WTC11 (cell line): ENCODE results near the gene ZNF592. TPM values are rescaled to one million over a fixed set of nuclear protein-coding genes. Genes with fewer than 3 reads are reported as not detected.

Experiments used
- ATAC-seq: fragments of 200-7000 bp; cut with Tn5 transposase; 2 replicates; pipeline ENCODE4 v1.10.0; 2021; ENCODE audit warnings: mild to moderate bottlenecking, moderate library complexity
- CTCF ChIA-PET: fragments of 300-600 bp; sonication (Branson Sonifier 250); formaldehyde crosslinking; loops from one replicate; lab custom pipeline; 2021; ENCODE audit warnings: antibody characterized with exemption; lab: Charles Lee
- POLR2A ChIA-PET: fragments of 350-600 bp; sonication (Branson Sonifier 250); formaldehyde crosslinking; loops from one replicate; lab custom pipeline; 2021; ENCODE audit warnings: antibody characterized with exemption; lab: Charles Lee
- DNase-seq: peaks from one replicate; pipeline ENCODE4 v3.0.0; 2021; ENCODE audit warnings: low spot score
- H3K27ac Mint-ChIP-seq: 2 replicates; pipeline ENCODE4 v1.8.0; 2021; ENCODE audit warnings: mixed read lengths
- H3K27me3 Mint-ChIP-seq: 2 replicates; pipeline ENCODE4 v1.8.0; 2021; ENCODE audit warnings: low read depth, mild to moderate bottlenecking, moderate library complexity, mixed read lengths
- H3K36me3 Mint-ChIP-seq: 2 replicates; pipeline ENCODE4 v1.8.0; 2021; ENCODE audit warnings: mixed read lengths
- H3K4me1 Mint-ChIP-seq: 2 replicates; pipeline ENCODE4 v1.8.0; 2022; ENCODE audit warnings: mixed read lengths
- H3K4me3 Mint-ChIP-seq: 2 replicates; pipeline ENCODE4 v1.8.0; 2021; ENCODE audit warnings: mild to moderate bottlenecking, moderate library complexity, mixed read lengths
- H3K9me3 Mint-ChIP-seq: 2 replicates; pipeline ENCODE4 v1.8.0; 2021; ENCODE audit warnings: mixed read lengths
- CBFB ChIP-seq: sonication (generic); formaldehyde crosslinking; IDR thresholded peaks from 2 replicates; pipeline ENCODE4 v1.8.1; 2022; ENCODE audit warnings: mild to moderate bottlenecking, low read depth, missing genetic modification reagents
- CREM ChIP-seq: sonication (generic); formaldehyde crosslinking; IDR thresholded peaks from 2 replicates; pipeline ENCODE4 v1.8.1; 2022; ENCODE audit warnings: mild to moderate bottlenecking, missing genetic modification reagents, moderate library complexity
- ETV6 ChIP-seq: sonication (generic); formaldehyde crosslinking; IDR thresholded peaks from 2 replicates; pipeline ENCODE4 v1.8.1; 2022; ENCODE audit warnings: mild to moderate bottlenecking, missing genetic modification reagents
- FOXK1 ChIP-seq: sonication (generic); formaldehyde crosslinking; IDR thresholded peaks from 2 replicates; pipeline ENCODE4 v1.8.0; 2022; ENCODE audit warnings: mild to moderate bottlenecking, moderate library complexity, missing genetic modification reagents
- FOXP1 ChIP-seq: sonication (generic); formaldehyde crosslinking; IDR thresholded peaks from 2 replicates; pipeline ENCODE4 v1.8.0; 2022; ENCODE audit warnings: missing genetic modification reagents, mild to moderate bottlenecking, moderate library complexity, borderline replicate concordance
- MYBL2 ChIP-seq: sonication (generic); formaldehyde crosslinking; IDR thresholded peaks from 2 replicates; pipeline ENCODE4 v1.8.1; 2023; ENCODE audit warnings: mild to moderate bottlenecking, moderate library complexity, missing genetic modification reagents
- NFYB ChIP-seq: sonication (generic); formaldehyde crosslinking; conservative IDR thresholded peaks from 2 replicates; pipeline ENCODE4 v1.8.0; 2022; ENCODE audit warnings: low read depth, missing genetic modification reagents
- OVOL2 ChIP-seq: fragments of 250-450 bp; sonication (Bioruptor Pico); IDR thresholded peaks from 2 replicates; pipeline ENCODE4 v1.9.0; 2021; ENCODE audit warnings: mild to moderate bottlenecking, borderline replicate concordance
- USF2 ChIP-seq: sonication (generic); formaldehyde crosslinking; IDR thresholded peaks from 2 replicates; pipeline ENCODE4 v1.8.1; 2023; ENCODE audit warnings: mild to moderate bottlenecking, missing genetic modification reagents, moderate library complexity
- ZMAT4 ChIP-seq: fragments of 250-450 bp; sonication (Bioruptor Pico); IDR thresholded peaks from 2 replicates; pipeline ENCODE4 v1.9.0; 2021; ENCODE audit warnings: mild to moderate bottlenecking
- ZNF317 ChIP-seq: sonication (generic); formaldehyde crosslinking; IDR thresholded peaks from 2 replicates; pipeline ENCODE4 v1.8.1; 2023; ENCODE audit warnings: low read depth, mild to moderate bottlenecking, moderate library complexity, missing genetic modification reagents, borderline replicate concordance
- ZNF396 ChIP-seq: fragments of 250-450 bp; sonication (Bioruptor Pico); IDR thresholded peaks from 2 replicates; pipeline ENCODE4 v1.8.0; 2021; ENCODE audit warnings: mild to moderate bottlenecking, moderate library complexity, borderline replicate concordance
- total RNA-seq: library from RNA; stranded (reverse); gene quantifications from 3 replicates; pipeline ENCODE4 v1.2.3, GENCODE V29; 2021
- TF ChIP-seq, protein P1 (sequence below): sonication (generic); formaldehyde crosslinking; IDR thresholded peaks from 2 replicates; pipeline ENCODE4 v1.8.0; 2023; ENCODE audit warnings: mild to moderate bottlenecking, missing genetic modification reagents
- TF ChIP-seq, protein P2 (sequence below): fragments of 250-450 bp; sonication (Bioruptor Pico); IDR thresholded peaks from 2 replicates; pipeline ENCODE4 v1.9.0; 2021; ENCODE audit warnings: moderate library complexity, mild to moderate bottlenecking, inconsistent platforms, borderline replicate concordance
- TF ChIP-seq, protein P3 (sequence below): sonication (generic); formaldehyde crosslinking; IDR thresholded peaks from 2 replicates; pipeline ENCODE4 v1.8.1; 2022; ENCODE audit warnings: mild to moderate bottlenecking, missing genetic modification reagents, moderate library complexity, borderline replicate concordance
- TF ChIP-seq, protein P4 (sequence below): sonication (generic); formaldehyde crosslinking; IDR thresholded peaks from 2 replicates; pipeline ENCODE4 v1.8.1; 2022; ENCODE audit warnings: missing genetic modification reagents, borderline replicate concordance

Gene ZNF592
- total RNA-seq, 1 experiment from 2014 or later: 28.0 TPM

DNA sequence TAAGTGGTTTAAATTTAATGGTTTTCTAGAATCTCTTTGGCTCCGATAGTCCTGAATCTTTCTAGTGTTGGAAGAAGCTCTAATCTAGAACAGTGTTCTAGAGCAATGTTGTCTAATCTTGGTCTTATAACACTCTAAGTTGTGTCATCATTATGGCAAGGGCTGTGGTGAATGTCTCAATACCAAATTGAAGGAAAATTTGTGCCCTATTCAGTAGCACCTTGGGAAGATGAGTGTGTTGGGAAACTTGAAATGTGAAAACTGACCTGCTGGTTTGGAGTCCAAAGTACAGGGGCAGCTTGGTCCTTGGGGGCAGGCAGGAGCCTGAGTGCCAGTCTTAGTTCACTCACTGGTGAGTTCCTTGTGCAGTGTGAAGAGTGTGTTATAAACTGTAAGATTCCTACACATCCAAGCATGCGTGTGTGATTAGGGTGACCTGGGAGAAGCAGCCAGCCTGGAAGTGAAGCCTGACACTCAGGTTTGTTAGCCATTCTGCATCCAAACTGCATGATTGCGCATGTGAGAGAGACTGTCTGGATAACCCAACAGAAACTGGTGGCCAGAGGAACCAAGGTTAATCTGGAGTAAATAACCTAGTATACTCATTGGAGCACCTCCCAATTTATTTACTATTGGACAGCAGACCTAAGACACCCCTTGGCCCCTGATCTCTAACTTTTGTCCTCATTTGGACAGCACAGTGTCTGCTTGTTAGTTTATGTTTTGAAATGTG is 14.6 kb downstream of the ZNF592 start (continued):
- TF ChIP-seq, protein P1, sequence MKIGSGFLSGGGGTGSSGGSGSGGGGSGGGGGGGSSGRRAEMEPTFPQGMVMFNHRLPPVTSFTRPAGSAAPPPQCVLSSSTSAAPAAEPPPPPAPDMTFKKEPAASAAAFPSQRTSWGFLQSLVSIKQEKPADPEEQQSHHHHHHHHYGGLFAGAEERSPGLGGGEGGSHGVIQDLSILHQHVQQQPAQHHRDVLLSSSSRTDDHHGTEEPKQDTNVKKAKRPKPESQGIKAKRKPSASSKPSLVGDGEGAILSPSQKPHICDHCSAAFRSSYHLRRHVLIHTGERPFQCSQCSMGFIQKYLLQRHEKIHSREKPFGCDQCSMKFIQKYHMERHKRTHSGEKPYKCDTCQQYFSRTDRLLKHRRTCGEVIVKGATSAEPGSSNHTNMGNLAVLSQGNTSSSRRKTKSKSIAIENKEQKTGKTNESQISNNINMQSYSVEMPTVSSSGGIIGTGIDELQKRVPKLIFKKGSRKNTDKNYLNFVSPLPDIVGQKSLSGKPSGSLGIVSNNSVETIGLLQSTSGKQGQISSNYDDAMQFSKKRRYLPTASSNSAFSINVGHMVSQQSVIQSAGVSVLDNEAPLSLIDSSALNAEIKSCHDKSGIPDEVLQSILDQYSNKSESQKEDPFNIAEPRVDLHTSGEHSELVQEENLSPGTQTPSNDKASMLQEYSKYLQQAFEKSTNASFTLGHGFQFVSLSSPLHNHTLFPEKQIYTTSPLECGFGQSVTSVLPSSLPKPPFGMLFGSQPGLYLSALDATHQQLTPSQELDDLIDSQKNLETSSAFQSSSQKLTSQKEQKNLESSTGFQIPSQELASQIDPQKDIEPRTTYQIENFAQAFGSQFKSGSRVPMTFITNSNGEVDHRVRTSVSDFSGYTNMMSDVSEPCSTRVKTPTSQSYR (CRISPR knock-in tag): no peak
- no peak for TF ChIP-seq MYBL2 (CRISPR knock-in tag)

DNA sequence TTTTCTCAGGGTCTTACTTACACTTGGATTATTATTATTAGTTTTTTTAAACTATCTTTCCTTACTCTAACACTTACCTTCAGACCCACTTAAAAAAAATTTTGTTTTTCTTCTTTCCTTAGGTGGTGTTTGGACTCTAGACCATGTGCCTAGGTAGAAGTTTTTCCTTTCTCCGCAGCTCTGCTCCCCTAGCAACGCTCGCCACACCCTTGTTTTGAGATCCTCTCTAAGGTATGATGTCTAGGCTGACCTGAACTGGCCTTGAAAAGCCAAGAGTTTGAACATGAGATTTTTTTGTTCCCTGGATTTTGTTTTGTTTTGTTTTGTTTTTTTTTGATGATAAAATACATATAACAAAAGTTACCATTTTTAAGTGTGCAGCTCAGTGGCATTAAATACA is 16.2 kb downstream of the ZNF592 start:
- H3K36me3 Mint-ChIP-seq: peaks cover 16% of the 10 kb centered on the region
- no peak overlapping the region for H3K27ac Mint-ChIP-seq
- no peaks in the 10 kb centered on the region for H3K27me3 Mint-ChIP-seq
- ATAC-seq (no peak), DNase-seq (no peak)
- ChIA-PET CTCF (interaction anchor here (0.6 to 0.9 kb wide), 2 partner anchors 8 to 177 kb away, joined by 3 read pairs; no protein-coding TSS in a partner anchor), POLR2A (interaction anchor here (1.6 kb wide), 1 partner anchor 48 kb away, joined by 4 read pairs; the partner anchor contains the start of gene SEC11A)
- no peak for TF ChIP-seq NFYB (CRISPR knock-in tag)
- TF ChIP-seq USF2 (CRISPR knock-in tag): no peak
- no peak for TF ChIP-seq CBFB (CRISPR knock-in tag)
- TF ChIP-seq FOXK1 (CRISPR knock-in tag): no peak
- no peaks in the 10 kb centered on the region for H3K9me3 Mint-ChIP-seq
- no peaks in the 10 kb centered on the region for H3K4me1 Mint-ChIP-seq
- no peak overlapping the region for H3K4me3 Mint-ChIP-seq

- ChIA-PET CTCF (interaction anchor here (0.6 kb wide), 1 partner anchor 177 kb away, joined by 3 read pairs; no protein-coding TSS in a partner anchor), POLR2A (interaction anchor here (1.6 kb wide), 1 partner anchor 49 kb away, joined by 4 read pairs; the partner anchor contains the start of gene SEC11A)
- Mint-ChIP-seq H3K9me3 (no peaks in the 10 kb centered on the region), H3K27ac (no peak overlapping the region), H3K27me3 (no peaks in the 10 kb centered on the region), H3K4me3 (no peak overlapping the region), H3K4me1 (peaks cover 2% of the 10 kb centered on the region; the same call in 1 of the 2 replicates), H3K36me3 (peaks cover 16% of the 10 kb centered on the region)
- no peak for TF ChIP-seq ZNF396 (CRISPR knock-in tag)
- TF ChIP-seq, protein P2, sequence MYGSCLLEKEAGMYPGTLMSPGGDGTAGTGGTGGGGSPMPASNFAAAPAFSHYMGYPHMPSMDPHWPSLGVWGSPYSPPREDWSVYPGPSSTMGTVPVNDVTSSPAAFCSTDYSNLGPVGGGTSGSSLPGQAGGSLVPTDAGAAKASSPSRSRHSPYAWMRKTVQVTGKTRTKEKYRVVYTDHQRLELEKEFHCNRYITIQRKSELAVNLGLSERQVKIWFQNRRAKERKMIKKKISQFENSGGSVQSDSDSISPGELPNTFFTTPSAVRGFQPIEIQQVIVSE: no peak
- TF ChIP-seq ETV6 (CRISPR knock-in tag): no peak
- TF ChIP-seq, protein P3, sequence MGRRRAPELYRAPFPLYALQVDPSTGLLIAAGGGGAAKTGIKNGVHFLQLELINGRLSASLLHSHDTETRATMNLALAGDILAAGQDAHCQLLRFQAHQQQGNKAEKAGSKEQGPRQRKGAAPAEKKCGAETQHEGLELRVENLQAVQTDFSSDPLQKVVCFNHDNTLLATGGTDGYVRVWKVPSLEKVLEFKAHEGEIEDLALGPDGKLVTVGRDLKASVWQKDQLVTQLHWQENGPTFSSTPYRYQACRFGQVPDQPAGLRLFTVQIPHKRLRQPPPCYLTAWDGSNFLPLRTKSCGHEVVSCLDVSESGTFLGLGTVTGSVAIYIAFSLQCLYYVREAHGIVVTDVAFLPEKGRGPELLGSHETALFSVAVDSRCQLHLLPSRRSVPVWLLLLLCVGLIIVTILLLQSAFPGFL (CRISPR knock-in tag): no peak
- no peak for TF ChIP-seq FOXP1 (CRISPR knock-in tag)
- no peak for TF ChIP-seq OVOL2 (CRISPR knock-in tag)
- TF ChIP-seq CREM (CRISPR knock-in tag): no peak
- no peak for TF ChIP-seq ZNF317 (CRISPR knock-in tag)
- TF ChIP-seq, protein P4, sequence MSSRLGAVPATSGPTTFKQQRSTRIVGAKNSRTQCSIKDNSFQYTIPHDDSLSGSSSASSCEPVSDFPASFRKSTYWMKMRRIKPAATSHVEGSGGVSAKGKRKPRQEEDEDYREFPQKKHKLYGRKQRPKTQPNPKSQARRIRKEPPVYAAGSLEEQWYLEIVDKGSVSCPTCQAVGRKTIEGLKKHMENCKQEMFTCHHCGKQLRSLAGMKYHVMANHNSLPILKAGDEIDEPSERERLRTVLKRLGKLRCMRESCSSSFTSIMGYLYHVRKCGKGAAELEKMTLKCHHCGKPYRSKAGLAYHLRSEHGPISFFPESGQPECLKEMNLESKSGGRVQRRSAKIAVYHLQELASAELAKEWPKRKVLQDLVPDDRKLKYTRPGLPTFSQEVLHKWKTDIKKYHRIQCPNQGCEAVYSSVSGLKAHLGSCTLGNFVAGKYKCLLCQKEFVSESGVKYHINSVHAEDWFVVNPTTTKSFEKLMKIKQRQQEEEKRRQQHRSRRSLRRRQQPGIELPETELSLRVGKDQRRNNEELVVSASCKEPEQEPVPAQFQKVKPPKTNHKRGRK (CRISPR knock-in tag): no peak
- TF ChIP-seq ZMAT4 (CRISPR knock-in tag): no peak
- ATAC-seq: no peak
- DNase-seq: no peak
These were observed 16.6 kb downstream of the ZNF592 start for GRCh38 chr15:84764989-84765388.
